Mesenchymal stem cell (in vitro differentiated cells and primary cell): ENCODE measurements around the gene RABGAP1L.
A peak's percentile ranks its signal among the peaks of the same experiment; 100 is the strongest.
"Not testable (repeated sequence)": the region's sequence is repeated elsewhere in the genome, so short reads cannot be mapped to it uniquely, and the experiment has no call there.

Experiments used
- DNase-seq: peaks from one replicate; pipeline ENCODE4 v3.0.0-alpha.2; 2013
- H2AFZ ChIP-seq: one replicate; pipeline ENCODE4 v1.6.1; 2013; ENCODE audit warnings: low read depth, mild to moderate bottlenecking, control low read depth, inconsistent platforms, low read length, moderate library complexity
- H2AK5ac ChIP-seq: 2 replicates; pipeline ENCODE4 v1.6.1; 2013; ENCODE audit warnings: low read length, moderate library complexity, mild to moderate bottlenecking, inconsistent platforms; ENCODE audit not compliant: severe bottlenecking
- H2BK120ac ChIP-seq: one replicate; pipeline ENCODE4 v1.6.1; 2013; ENCODE audit warnings: low read depth, mild to moderate bottlenecking, inconsistent platforms, low read length, moderate library complexity
- H2BK12ac ChIP-seq, 2 experiments: one replicate each; pipeline ENCODE4 v1.6.1; 2013; ENCODE audit warnings: inconsistent platforms in 2 of 2, low read length in 2 of 2, mild to moderate bottlenecking in 2 of 2, moderate library complexity in 2 of 2, control low read depth in 1 of 2
- H2BK15ac ChIP-seq: one replicate; pipeline ENCODE4 v1.6.1; 2013; ENCODE audit warnings: mild to moderate bottlenecking, low read depth, inconsistent platforms; ENCODE audit not compliant: poor library complexity, severe bottlenecking
- H2BK5ac ChIP-seq: 2 replicates; pipeline ENCODE4 v1.6.1; 2013; ENCODE audit warnings: low read depth, mild to moderate bottlenecking, low read length, control low read depth, inconsistent platforms; ENCODE audit not compliant: poor library complexity, severe bottlenecking
- H3K14ac ChIP-seq, 2 experiments: one replicate each; pipeline ENCODE4 v1.6.1; 2013; ENCODE audit warnings: inconsistent platforms in 2 of 2, low read length in 2 of 2, control low read depth in 1 of 2, mild to moderate bottlenecking in 1 of 2, moderate library complexity in 1 of 2
- H3K18ac ChIP-seq, 2 experiments: one replicate each; pipeline ENCODE4 v1.6.1; 2013; ENCODE audit warnings: inconsistent platforms in 2 of 2, low read length in 2 of 2, control low read depth in 1 of 2, low read depth in 1 of 2, mild to moderate bottlenecking in 1 of 2
- H3K23ac ChIP-seq, 2 experiments: one replicate each; pipeline ENCODE4 v1.6.1; 2013; ENCODE audit warnings: inconsistent platforms in 2 of 2, low read length in 2 of 2, mild to moderate bottlenecking in 2 of 2, moderate library complexity in 2 of 2, control low read depth in 1 of 2
- H3K27ac ChIP-seq: 2 replicates; pipeline ENCODE4 v1.5.1; 2013; ENCODE audit warnings: mild to moderate bottlenecking, moderate library complexity, low read length, control low read depth, inconsistent platforms; ENCODE audit not compliant: poor library complexity, severe bottlenecking
- H3K27me3 ChIP-seq, 2 experiments: 2 replicates each; pipeline versions ENCODE4 v1.6.1 to v1.7.0; 2013; ENCODE audit warnings: low read length in 2 of 2, mild to moderate bottlenecking in 2 of 2, moderate library complexity in 2 of 2, control low read depth in 1 of 2, inconsistent platforms in 1 of 2; ENCODE audit not compliant: control insufficient read depth in 1 of 2, insufficient read depth in 1 of 2
- H3K36me3 ChIP-seq, 2 experiments: 2 replicates each; pipeline versions ENCODE4 v1.6.1 to v1.7.0; 2013; ENCODE audit warnings: low read length in 2 of 2, control low read depth in 1 of 2, inconsistent platforms in 1 of 2, low read depth in 1 of 2, mild to moderate bottlenecking in 1 of 2; ENCODE audit not compliant: insufficient read depth in 2 of 2, control insufficient read depth in 1 of 2
- H3K4ac ChIP-seq, 2 experiments: one replicate each; pipeline ENCODE4 v1.6.1; 2013; ENCODE audit warnings: inconsistent platforms in 2 of 2, low read length in 2 of 2, mild to moderate bottlenecking in 2 of 2, moderate library complexity in 2 of 2, control low read depth in 1 of 2, low read depth in 1 of 2
- H3K4me1 ChIP-seq: 2 replicates; pipeline ENCODE4 v1.6.1; 2013; ENCODE audit warnings: low read depth, low read length, control low read depth; ENCODE audit not compliant: control insufficient read depth, insufficient read depth
- H3K4me2 ChIP-seq: 2 replicates; pipeline ENCODE4 v1.6.1; 2013; ENCODE audit warnings: low read length, mild to moderate bottlenecking, inconsistent platforms; ENCODE audit not compliant: poor library complexity, severe bottlenecking
- H3K4me3 ChIP-seq, 2 experiments: 2 replicates each; pipeline versions ENCODE4 v1.5.1 to v1.7.0; 2013; ENCODE audit warnings: low read length in 2 of 2, mild to moderate bottlenecking in 2 of 2, control low read depth in 1 of 2, low read depth in 1 of 2; ENCODE audit not compliant: insufficient read depth in 1 of 2
- H3K79me1 ChIP-seq: replicated peaks from 2 replicates; pipeline ENCODE4 v1.6.1; 2013; ENCODE audit warnings: mild to moderate bottlenecking, control low read depth, low read length, inconsistent platforms; ENCODE audit not compliant: poor library complexity, severe bottlenecking
- H3K9ac ChIP-seq: 2 replicates; pipeline ENCODE4 v1.7.0; 2013; ENCODE audit warnings: mild to moderate bottlenecking, low read length, moderate library complexity
- H3K9me3 ChIP-seq: 2 replicates; pipeline ENCODE4 v1.7.0; 2013; ENCODE audit warnings: mild to moderate bottlenecking, low read length; ENCODE audit not compliant: control insufficient read depth
- H4K8ac ChIP-seq: one replicate; pipeline ENCODE4 v1.6.1; 2013; ENCODE audit warnings: inconsistent platforms, mild to moderate bottlenecking, low read length, moderate library complexity
- H4K91ac ChIP-seq: one replicate; pipeline ENCODE4 v1.6.1; 2013; ENCODE audit warnings: mild to moderate bottlenecking, low read length, inconsistent platforms
- WGBS: methylation state at CpG from one replicate; pipeline ENCODE4 v1.1.7; 2013; ENCODE audit warnings: mixed read lengths; 5-methylcytosine and 5-hydroxymethylcytosine counted together

RABGAP1L gene

DNA sequence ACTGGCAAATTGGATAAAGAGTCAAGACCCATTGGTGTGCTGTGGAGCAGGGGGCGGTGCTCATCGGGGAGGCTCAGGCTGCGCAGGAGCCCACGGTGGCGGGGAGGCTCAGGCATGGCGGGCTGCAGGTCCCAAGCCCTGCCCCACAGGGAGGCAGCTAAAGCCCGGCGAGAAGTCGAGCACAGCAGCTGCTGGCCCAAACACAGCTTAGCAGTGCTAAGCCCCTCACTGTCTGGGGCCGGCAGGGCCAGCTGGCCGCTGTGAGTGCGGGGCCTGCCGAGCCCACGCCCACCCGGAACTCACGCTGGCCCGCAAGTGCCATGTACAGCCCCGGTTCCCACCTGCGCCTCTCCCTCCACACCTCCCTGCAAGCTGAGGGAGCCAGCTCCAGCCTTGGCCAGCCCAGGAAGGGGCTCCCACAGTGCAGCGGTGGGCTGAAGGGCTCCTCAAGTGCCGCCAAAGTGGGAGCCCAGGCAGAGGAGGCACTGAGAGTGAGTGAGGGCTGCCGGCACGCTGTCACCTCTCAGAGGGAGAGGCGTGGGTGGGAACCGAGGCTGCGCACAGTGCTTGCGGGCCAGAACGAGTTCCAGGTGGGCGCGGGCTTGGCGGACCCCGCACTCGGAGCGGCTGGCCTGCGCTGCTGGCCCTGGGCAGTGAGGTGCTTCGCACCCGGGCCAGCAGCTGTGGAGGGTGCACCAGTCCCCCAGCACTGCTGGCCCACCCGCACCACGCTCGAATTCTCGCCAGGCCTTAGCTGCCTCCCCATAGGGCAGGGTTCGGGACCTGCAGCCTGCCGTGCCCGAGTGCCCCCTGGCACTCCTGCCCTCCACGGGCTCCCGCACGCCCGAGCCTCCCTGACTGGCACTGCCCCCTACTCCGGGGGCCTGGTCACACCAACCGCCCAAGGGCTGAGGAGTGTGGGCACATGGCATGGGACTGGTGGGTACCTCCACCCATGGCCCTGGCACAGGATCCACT is 551.8 kb downstream of the RABGAP1L start:
- no peak overlapping the region for H2AFZ ChIP-seq

DNA sequence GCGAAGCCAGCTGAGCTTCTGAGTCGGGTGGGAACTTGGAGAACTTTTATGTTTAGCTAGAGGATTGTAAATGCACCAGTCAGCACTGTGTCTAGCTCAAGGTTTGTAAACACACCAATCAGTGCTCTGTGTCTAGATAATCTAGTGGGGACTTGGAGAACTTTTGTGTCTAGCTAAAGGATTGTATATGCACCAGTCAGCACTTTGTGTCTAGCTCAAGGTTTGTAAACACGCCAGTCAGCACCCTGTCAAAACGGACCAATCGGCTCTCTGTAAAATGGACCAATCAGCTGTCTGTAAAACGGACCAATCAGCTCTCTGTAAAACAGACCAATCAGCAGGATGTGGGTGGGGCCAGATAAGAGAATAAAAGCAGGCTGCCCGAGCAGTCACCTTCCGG is 552.5 kb downstream of the RABGAP1L start:
- WGBS: 97% methylated on average over 8 of the region's 8 CpGs
- not testable (repeated sequence) for H3K4ac ChIP-seq, H2AFZ ChIP-seq, H3K9me3 ChIP-seq, H2BK12ac ChIP-seq, H3K4me2 ChIP-seq, H4K91ac ChIP-seq, H3K14ac ChIP-seq, H2BK15ac ChIP-seq, H2BK5ac ChIP-seq, H3K4me1 ChIP-seq, H2AK5ac ChIP-seq, H3K9ac ChIP-seq, H3K79me1 ChIP-seq, H3K23ac ChIP-seq, DNase-seq, H3K4me3 ChIP-seq, H4K8ac ChIP-seq, H3K27me3 ChIP-seq, H3K27ac ChIP-seq, H2BK120ac ChIP-seq, H3K18ac ChIP-seq
- H3K36me3 ChIP-seq: peaks cover 0 to 14% of the 10 kb centered on the region in 2 experiments

More for the DNA sequence above, 551.8 kb downstream of the RABGAP1L start:
- peak overlapping the region; percentile 27 for H4K91ac ChIP-seq
- H3K4me3 ChIP-seq: peak overlapping the region in 1 of 2 experiments; percentile 27
- no peak overlapping the region for H4K8ac ChIP-seq
- H3K36me3 ChIP-seq: peaks cover 0 to 14% of the 10 kb centered on the region in 2 experiments
- H2BK12ac ChIP-seq: no peak overlapping the region
- H3K4me2 ChIP-seq: no peak overlapping the region
- no peak overlapping the region for H2BK5ac ChIP-seq
- no peaks in the 10 kb centered on the region for H3K4me1 ChIP-seq
- no peak for DNase-seq
- H2BK15ac ChIP-seq: no peak overlapping the region
- H3K23ac ChIP-seq: no peak overlapping the region
- H3K79me1 ChIP-seq: no peaks in the 10 kb centered on the region
- H2BK120ac ChIP-seq: no peak overlapping the region
- H3K27me3 ChIP-seq: no peaks in the 10 kb centered on the region
- no peak overlapping the region for H3K27ac ChIP-seq
- H3K9me3 ChIP-seq: no peaks in the 10 kb centered on the region
- no peak overlapping the region for H3K4ac ChIP-seq
- H2AK5ac ChIP-seq: no peak overlapping the region
- no peak overlapping the region for H3K9ac ChIP-seq
- no peak overlapping the region for H3K14ac ChIP-seq
- WGBS: 96% methylated on average over 49 of the region's 50 CpGs
- H3K18ac ChIP-seq: no peak overlapping the region

DNA sequence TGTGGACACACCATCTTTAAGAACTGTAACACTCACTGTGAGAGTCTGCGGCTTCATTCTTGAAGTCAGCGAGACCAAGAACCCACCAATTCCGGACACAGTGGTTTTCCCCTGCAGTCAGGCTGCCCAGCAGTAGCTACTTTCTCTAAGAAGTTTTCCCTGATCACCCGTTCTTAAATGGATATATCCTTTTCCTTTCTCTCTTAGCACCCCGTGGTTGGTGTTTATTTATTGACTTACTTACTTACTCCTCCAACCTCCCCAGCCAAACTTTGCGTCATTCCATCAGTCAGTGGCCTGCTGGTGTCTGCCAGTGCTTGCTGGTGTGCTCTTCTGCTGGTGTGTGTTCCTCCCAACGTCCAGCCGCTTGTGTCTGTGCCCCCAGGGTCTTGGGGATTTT is 553.2 kb downstream of the RABGAP1L start:
- no peaks in the 10 kb centered on the region for H3K27me3 ChIP-seq
- no peak overlapping the region for H3K4ac ChIP-seq
- no peak overlapping the region for H3K4me2 ChIP-seq
- no peaks in the 10 kb centered on the region for H3K9me3 ChIP-seq
- no peak overlapping the region for H2BK12ac ChIP-seq
- no peak overlapping the region for H3K4me3 ChIP-seq
- no peak overlapping the region for H3K14ac ChIP-seq
- DNase-seq: no peak
- H3K9ac ChIP-seq: no peak overlapping the region
- no peak overlapping the region for H3K18ac ChIP-seq
- peaks cover 0 to 14% of the 10 kb centered on the region in 2 experiments for H3K36me3 ChIP-seq
- H4K91ac ChIP-seq: no peak overlapping the region
- no peak overlapping the region for H3K27ac ChIP-seq
- no peak overlapping the region for H2AK5ac ChIP-seq
- no peaks in the 10 kb centered on the region for H3K4me1 ChIP-seq
- no peak overlapping the region for H2BK5ac ChIP-seq
- H3K79me1 ChIP-seq: no peaks in the 10 kb centered on the region
- H4K8ac ChIP-seq: no peak overlapping the region
- no peak overlapping the region for H2BK15ac ChIP-seq
- no peak overlapping the region for H2AFZ ChIP-seq
- 98% methylated on average over 7 of the region's 8 CpGs for WGBS
- H3K23ac ChIP-seq: no peak overlapping the region
- no peak overlapping the region for H2BK120ac ChIP-seq

DNA sequence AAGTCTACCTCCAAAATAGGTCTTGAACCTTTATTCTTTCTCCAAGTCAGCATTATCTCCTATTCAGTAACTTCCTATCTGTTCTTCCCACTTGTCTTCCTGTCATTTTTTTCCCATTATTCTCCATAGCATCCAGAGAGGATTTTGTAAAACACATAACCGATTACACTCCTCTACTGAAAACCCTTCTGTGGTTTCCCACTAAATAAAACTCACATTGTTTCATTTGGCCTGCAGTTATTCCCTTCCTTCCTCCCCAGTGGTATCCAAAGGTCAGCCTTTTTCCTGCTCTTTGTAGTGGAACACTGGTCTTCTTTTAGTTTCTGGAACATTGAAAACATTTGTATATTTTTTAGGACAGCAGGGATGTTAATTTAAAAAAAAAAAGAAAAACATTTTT is 554.5 kb downstream of the RABGAP1L start:
- Histone ChIP-seq H3K9ac (no peak overlapping the region), H3K23ac (no peak overlapping the region), H3K27ac (no peak overlapping the region), H3K79me1 (no peaks in the 10 kb centered on the region), H3K27me3 (no peaks in the 10 kb centered on the region), H3K36me3 (peaks cover 0 to 9% of the 10 kb centered on the region in 2 experiments), H3K14ac (no peak overlapping the region), H3K4me3 (no peak overlapping the region), H2BK5ac (no peak overlapping the region), H3K4me1 (no peaks in the 10 kb centered on the region), H3K4ac (no peak overlapping the region), H3K4me2 (no peak overlapping the region), H2BK12ac (no peak overlapping the region), H4K91ac (no peak overlapping the region), H2AFZ (no peak overlapping the region), H4K8ac (no peak overlapping the region), H3K18ac (no peak overlapping the region), H2BK15ac (no peak overlapping the region), H3K9me3 (no peaks in the 10 kb centered on the region), H2BK120ac (no peak overlapping the region), H2AK5ac (no peak overlapping the region)
- 83% methylated on average over 1 of the region's 1 CpG for WGBS
- DNase-seq: no peak
